Head of caudate nucleus (tissue), 42 donors: ENCODE measurements around the gene SCN4B.

Experiments
- DNase-seq, 42 donors: peaks; one replicate each; pipeline versions ENCODE4 v3.0.0 to v3.0.0-alpha.2; 2020 to 2021; ENCODE audit warnings: mixed read lengths in 7 of 42
- intact Hi-C: fragments of 100-400 bp; cut with DNase I; formaldehyde crosslinking; loops from one replicate; pipeline ENCODE4 v1.15.0; 2022

SCN4B gene

DNA sequence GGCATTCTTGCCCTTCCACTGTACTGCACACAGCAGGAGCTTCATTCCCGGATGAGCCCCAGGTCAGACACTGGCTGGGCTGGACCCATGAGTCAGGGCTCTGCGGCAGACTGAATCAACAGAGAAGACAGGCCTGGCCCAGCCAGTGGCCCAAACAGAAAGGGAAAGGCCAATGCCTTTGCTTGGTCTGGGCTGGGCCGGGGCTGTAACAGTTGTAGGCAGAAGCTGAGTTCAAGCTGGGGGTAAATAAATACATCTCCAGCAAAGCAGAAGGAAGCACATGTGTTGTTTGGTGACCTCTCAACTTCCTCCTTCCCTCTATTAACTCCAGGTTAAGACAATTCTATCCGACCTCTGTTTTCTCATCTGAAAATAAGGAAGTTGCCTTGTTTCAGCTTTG lies 64.1 kb downstream of the SCN4B start:
- intact Hi-C loops = no loop called here
- peak in 7 of 42 donors; percentile 15 to 48 (median 31) for DNase-seq

- DNase-seq = no peak
- intact Hi-C loops = no loop called here
These were observed 64.7 kb downstream of the SCN4B start for GRCh38 chr11:118087931-118088330.

GRCh38 chr11:118086913-118087768 lies 65.5 kb downstream of the SCN4B start, which contains the start of gene SMIM35:
Gene SMIM35, minus strand, starts transcription at chr11:118086963. Its CDS starts 206 bp downstream, at chr11:118086757.
- no peak for DNase-seq
- intact Hi-C loops = no loop called here

DNA sequence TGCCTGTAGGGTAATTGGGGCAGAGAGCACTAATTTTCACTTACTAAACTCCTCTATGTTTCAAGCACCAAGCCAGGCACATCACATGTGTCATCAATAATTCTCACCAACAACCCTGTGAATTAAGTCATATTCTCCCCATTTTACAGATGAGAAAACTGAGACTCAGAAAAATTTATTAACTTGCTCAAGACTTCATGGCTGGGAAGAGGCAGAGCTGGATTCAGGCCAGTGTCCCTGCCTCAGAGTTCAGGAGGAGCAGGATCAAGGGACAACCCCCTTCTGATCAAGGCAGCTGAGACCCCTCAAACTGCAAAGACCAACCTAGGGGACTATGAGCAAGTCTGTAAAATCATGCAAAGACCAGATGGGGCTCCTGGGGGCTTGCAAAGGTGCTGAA lies 68.0 kb downstream of the SCN4B start:
- peak in 1 of 42 donors; percentile 1 for DNase-seq
- intact Hi-C loops = no loop called here

DNA sequence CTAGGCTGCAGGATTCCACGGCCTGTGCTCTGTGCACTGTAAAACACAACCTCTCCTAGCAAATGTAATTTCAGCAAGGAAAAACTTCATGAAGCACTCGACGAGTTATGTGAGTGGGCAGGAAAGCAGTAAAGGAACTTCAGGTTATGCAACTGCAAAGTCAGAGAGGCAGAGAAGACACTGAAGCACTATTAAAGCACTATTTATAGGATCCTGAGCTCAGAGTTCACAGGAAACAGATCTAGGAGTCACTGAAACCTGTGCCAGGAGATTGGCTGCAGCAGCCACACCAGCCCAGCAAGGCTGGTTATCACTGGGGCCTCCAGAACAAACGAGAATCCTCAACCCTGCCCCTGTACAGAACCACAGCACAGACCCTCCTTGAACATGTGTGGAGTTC lies 68.4 kb downstream of the SCN4B start:
- DNase-seq = peak in 22 of 42 donors; percentile 34 to 81 (median 46)
- intact Hi-C loops = no loop called here
